ENCODE data around the gene SDHB. TPM values are rescaled to one million over a fixed set of nuclear protein-coding genes. Genes with fewer than 3 reads are reported as not detected.

SDHB gene
- total and polyA plus RNA-seq, 7 donors: 109 to 398 (median 173) TPM

- Histone ChIP-seq H3K27me3 (no peaks in the 10 kb centered on the region), H3K36me3 (no peaks in the 10 kb centered on the region), H3K4me1 (no peaks in the 10 kb centered on the region), H3K27ac (no peak overlapping the region), H3K4me3 (no peak overlapping the region), H3K9me3 (no peaks in the 10 kb centered on the region)
- 88 to 90% methylated on average over 16 of the region's 16 CpGs for WGBS, 2 donors
- DNase-seq: no peak
- TF ChIP-seq POLR2AphosphoS5 (IDR thresholded peaks at IDR 0.05): no peak
- no peak for TF ChIP-seq EP300 (IDR thresholded peaks at IDR 0.05)
- TF ChIP-seq CTCF (IDR thresholded peaks at IDR 0.05): no peak
- no peak for TF ChIP-seq POLR2A (IDR thresholded peaks at IDR 0.05)
- intact Hi-C loops (cut with DNase I): no loop called here
These were observed 25.4 kb upstream of the SDHB start for GRCh38 chr1:17078991-17079868.

- Histone ChIP-seq H3K27ac (no peak overlapping the region), H3K4me3 (no peak overlapping the region), H3K4me1 (no peaks in the 10 kb centered on the region), H3K27me3 (no peaks in the 10 kb centered on the region), H3K9me3 (no peaks in the 10 kb centered on the region), H3K36me3 (no peaks in the 10 kb centered on the region)
- DNase-seq: no peak
- TF ChIP-seq POLR2A (IDR thresholded peaks at IDR 0.05) (no peak), EP300 (IDR thresholded peaks at IDR 0.05) (no peak), CTCF (IDR thresholded peaks at IDR 0.05) (no peak), POLR2AphosphoS5 (IDR thresholded peaks at IDR 0.05) (no peak)
- WGBS, 2 donors: 76 to 77% methylated on average over 17 of the region's 17 CpGs
- intact Hi-C loops (cut with DNase I): no loop called here
These were observed 21.8 kb upstream of the SDHB start for GRCh38 chr1:17075470-17076255.

GRCh38 chr1:17071794-17072193, 18.0 kb upstream of the SDHB start:
- Histone ChIP-seq H3K4me3 (no peak overlapping the region), H3K36me3 (no peaks in the 10 kb centered on the region), H3K27ac (no peak overlapping the region), H3K9me3 (no peaks in the 10 kb centered on the region), H3K4me1 (no peaks in the 10 kb centered on the region), H3K27me3 (no peaks in the 10 kb centered on the region)
- TF ChIP-seq POLR2AphosphoS5 (IDR thresholded peaks at IDR 0.05) (no peak), EP300 (IDR thresholded peaks at IDR 0.05) (no peak), CTCF (IDR thresholded peaks at IDR 0.05) (no peak), POLR2A (IDR thresholded peaks at IDR 0.05) (no peak)
- DNase-seq: no peak
- intact Hi-C loops (cut with DNase I): no loop called here
- WGBS, 2 donors: 85 to 89% methylated on average over 6 of the region's 6 CpGs

GRCh38 chr1:17070163-17070525, 16.3 kb upstream of the SDHB start:
- WGBS, 2 donors: 81 to 85% methylated on average over 10 of the region's 10 CpGs
- intact Hi-C loops (cut with DNase I): no loop called here
- Histone ChIP-seq H3K4me1 (no peaks in the 10 kb centered on the region), H3K27me3 (no peaks in the 10 kb centered on the region), H3K4me3 (no peak overlapping the region), H3K27ac (no peak overlapping the region), H3K36me3 (no peaks in the 10 kb centered on the region), H3K9me3 (peaks cover 0 to 4% (median 3%) of the 10 kb centered on the region in 4 donors)
- TF ChIP-seq EP300 (IDR thresholded peaks at IDR 0.05) (no peak), POLR2AphosphoS5 (IDR thresholded peaks at IDR 0.05) (no peak), CTCF (IDR thresholded peaks at IDR 0.05) (no peak), POLR2A (IDR thresholded peaks at IDR 0.05) (no peak)
- no peak for DNase-seq

Measured in sigmoid colon (tissue), 7 donors.